Daoy (cell line): ENCODE measurements around the gene TUBA1A. TPM values are rescaled to one million over a fixed set of nuclear protein-coding genes. Genes with fewer than 3 reads are reported as not detected.
A peak's percentile ranks its signal among the peaks of the same experiment; 100 is the strongest.
"Not testable (repeated sequence)": the region's sequence is repeated elsewhere in the genome, so short reads cannot be mapped to it uniquely, and the experiment has no call there.

ENCODE experiments used
- DNase-seq: peaks from one replicate; pipeline ENCODE4 v3.0.0-alpha.2; 2015; ENCODE audit warnings: low read depth
- total RNA-seq: library from RNA; depleted of rRNA; stranded (reverse); fragments of >200 nt; shearing (Covaris generic); gene quantifications from 2 replicates; pipeline ENCODE4 v1.2.3, GENCODE V29; 2014; rRNA removed

Gene TUBA1A
- 306 and 316 TPM in 2 replicates for total RNA-seq

GRCh38 chr12:49188916-49189367 is at the start of gene TUBA1A:
TSS of gene TUBA1A (minus strand) at chr12:49189080. CDS start at chr12:49188979, 101 bp downstream.
- peak; percentile 98 for DNase-seq

GRCh38 chr12:49236423-49236822 is 47.5 kb upstream of the TUBA1A start:
- DNase-seq = no peak

GRCh38 chr12:49233842-49234526 is 45.1 kb upstream of the TUBA1A start:
- DNase-seq = no peak

GRCh38 chr12:49232940-49233841 is 44.3 kb upstream of the TUBA1A start:
- peak; percentile 56 for DNase-seq

- no peak for DNase-seq
Observed at GRCh38 chr12:49231878-49232655, 43.2 kb upstream of the TUBA1A start.

- DNase-seq = no peak
Observed at GRCh38 chr12:49230805-49231194, 41.9 kb upstream of the TUBA1A start.

- DNase-seq = no peak
Observed at GRCh38 chr12:49230176-49230804, 41.4 kb upstream of the TUBA1A start.

GRCh38 chr12:49228653-49229052 is 39.8 kb upstream of the TUBA1A start:
- DNase-seq = no peak

- no peak for DNase-seq
Observed at GRCh38 chr12:49227713-49228112, 38.8 kb upstream of the TUBA1A start.

GRCh38 chr12:49225576-49226166 is 36.8 kb upstream of the TUBA1A start:
- DNase-seq = peak; percentile 45

GRCh38 chr12:49223590-49224369 is 34.9 kb upstream of the TUBA1A start:
- no peak for DNase-seq

- DNase-seq = no peak
Observed at GRCh38 chr12:49223122-49223521, 34.2 kb upstream of the TUBA1A start.

GRCh38 chr12:49220972-49221371 is 32.1 kb upstream of the TUBA1A start:
- DNase-seq = no peak

GRCh38 chr12:49219417-49220026 is 30.6 kb upstream of the TUBA1A start:
- no peak for DNase-seq

- DNase-seq = no peak
Observed at GRCh38 chr12:49212572-49212971, 23.7 kb upstream of the TUBA1A start.

GRCh38 chr12:49210703-49211102 is 21.8 kb upstream of the TUBA1A start:
- DNase-seq = not testable (repeated sequence)

GRCh38 chr12:49208676-49209075 is 19.8 kb upstream of the TUBA1A start:
- no peak for DNase-seq

GRCh38 chr12:49208146-49208545 is 19.3 kb upstream of the TUBA1A start:
- no peak for DNase-seq

- DNase-seq = no peak
Observed at GRCh38 chr12:49206389-49206788, 17.5 kb upstream of the TUBA1A start.
